Lower leg skin (tissue), 4 donors: ENCODE measurements around the gene LAD1. TPM values are rescaled to one million over a fixed set of nuclear protein-coding genes. Genes with fewer than 3 reads are reported as not detected.

ENCODE experiments used
- DNase-seq, 2 donors: peaks; one replicate each; pipeline ENCODE4 v3.0.0-alpha.2; 2019; ENCODE audit warnings: low spot score in 2 of 2
- H3K4me3 ChIP-seq: fragments of 200-600 bp; sonication (generic); 2 replicates; pipeline ENCODE4 v1.5.1; 2017; ENCODE audit warnings: mild to moderate bottlenecking, low read depth; ENCODE audit not compliant: poor library complexity, severe bottlenecking
- CTCF ChIP-seq, 3 donors: fragments of 450-650 bp; IDR thresholded peaks; one replicate each; pipeline ENCODE4 v1.5.1; 2016; ENCODE audit warnings: antibody characterized with exemption in 3 of 3, mild to moderate bottlenecking in 3 of 3, moderate library complexity in 2 of 3
- POLR2A ChIP-seq, 2 donors: fragments of 450-650 bp; IDR thresholded peaks; one replicate each; pipeline ENCODE4 v1.6.1; 2016 to 2017; ENCODE audit warnings: antibody characterized with exemption in 2 of 2, mild to moderate bottlenecking in 1 of 2, moderate library complexity in 1 of 2
- WGBS, 2 donors: methylation state at CpG; one replicate each; pipeline ENCODE4 v1.1.5; 2018; 5-methylcytosine and 5-hydroxymethylcytosine counted together
- intact Hi-C: fragments of 100-400 bp; cut with DNase I; formaldehyde crosslinking; loops from one replicate; pipeline ENCODE4 v1.15.0; 2023; ENCODE audit warnings: low total_unique reads
- total RNA-seq, 4 donors: library from RNA; depleted of rRNA; stranded (reverse); fragments of >200 nt; gene quantifications; one replicate each; pipeline ENCODE4 v1.1.0, GENCODE V29; 2016

LAD1 gene
- total RNA-seq, 4 donors from 2014 or later = 271 to 336 (median 291) TPM

DNA sequence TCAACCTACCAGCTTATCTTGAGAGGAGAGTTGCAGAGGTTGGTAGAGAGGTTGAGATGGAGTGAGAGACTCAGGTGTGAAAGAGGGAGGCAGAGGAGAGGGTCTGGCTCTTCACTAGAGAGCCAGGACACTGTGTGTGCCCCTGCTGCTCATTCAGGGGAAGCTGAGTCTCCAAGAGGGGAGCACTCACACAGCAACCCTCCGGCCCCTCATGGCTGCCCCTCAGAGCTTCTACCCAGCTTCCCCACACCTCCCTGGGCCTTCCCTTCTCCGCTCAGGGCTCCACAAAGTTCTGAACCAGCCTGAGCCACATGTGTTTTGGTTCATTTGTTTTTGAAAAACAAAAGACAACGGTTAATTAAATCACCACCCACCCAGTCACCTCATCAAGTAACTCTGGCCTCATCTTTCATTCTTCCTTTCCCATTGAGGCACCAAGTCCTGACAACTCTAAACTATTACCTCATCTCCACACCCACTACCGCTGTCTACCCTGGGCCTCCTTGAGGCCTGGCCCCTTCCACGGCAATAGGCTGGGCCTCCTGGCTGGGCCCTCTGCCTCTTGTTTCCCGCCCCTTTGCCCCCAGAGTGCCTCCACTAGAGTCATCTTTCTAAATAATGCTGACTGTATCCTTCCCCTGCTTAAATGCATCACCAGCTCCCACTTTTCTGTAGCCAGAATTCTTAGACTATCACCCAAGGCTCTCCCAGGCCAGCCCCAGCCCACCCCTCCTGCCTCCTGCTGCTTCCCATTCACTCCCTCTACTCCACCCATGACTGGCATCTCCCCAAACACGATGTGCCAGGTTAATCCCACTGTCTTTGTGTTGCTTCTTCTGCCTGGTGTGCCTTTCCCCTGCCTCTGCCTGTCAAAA, 54.7 kb downstream of the LAD1 start:
- TF ChIP-seq CTCF (IDR thresholded peaks at IDR 0.05) (no peak), POLR2A (IDR thresholded peaks at IDR 0.05) (no peak)
- intact Hi-C loops = no loop called here
- DNase-seq = no peak
- H3K4me3 ChIP-seq = no peak overlapping the region
- 50 to 59% methylated on average over 7 of the region's 7 CpGs for WGBS, 2 donors

GRCh38 chr1:201341377-201341776, 57.7 kb downstream of the LAD1 start:
- no peak overlapping the region for H3K4me3 ChIP-seq
- 94 to 96% methylated on average over 1 of the region's 1 CpG for WGBS, 2 donors
- no peak for DNase-seq
- intact Hi-C loops = no loop called here
- TF ChIP-seq CTCF (IDR thresholded peaks at IDR 0.05) = no peak
- no peak for TF ChIP-seq POLR2A (IDR thresholded peaks at IDR 0.05)

DNA sequence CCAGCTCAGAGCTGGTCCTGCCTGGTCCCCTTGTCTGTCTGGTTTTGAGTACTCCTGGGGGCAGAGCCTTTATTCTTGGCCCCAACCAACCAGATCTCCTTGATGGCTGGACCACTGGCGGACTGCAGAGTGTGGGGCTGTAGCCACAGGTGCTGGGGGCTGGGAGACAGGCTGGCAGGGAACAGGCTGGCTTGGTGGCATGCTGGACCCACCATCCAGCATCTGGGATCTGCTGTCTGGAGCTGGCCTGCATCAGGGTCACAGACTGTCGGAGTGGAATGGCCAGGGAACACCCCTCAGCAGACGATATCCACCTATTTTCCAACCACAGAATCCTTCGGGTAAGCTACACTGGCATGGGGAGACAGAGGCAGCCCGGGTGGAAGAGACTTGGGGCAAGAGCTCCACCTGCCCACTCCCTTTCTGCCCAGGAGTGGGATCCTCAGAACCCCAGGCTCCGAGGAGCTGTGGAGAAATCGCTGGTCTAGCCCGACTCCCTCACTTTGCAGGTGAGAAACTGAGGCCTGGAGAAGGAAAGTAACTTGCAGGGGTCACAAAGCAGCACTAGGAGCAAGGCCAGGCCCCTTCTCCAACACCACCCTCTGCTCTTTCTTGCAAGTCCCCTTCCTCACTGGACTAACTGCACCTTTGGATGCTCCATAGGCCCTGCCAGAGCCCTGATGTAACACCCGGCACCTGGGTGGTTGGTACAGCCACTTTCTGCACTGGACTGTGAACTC, 62.2 kb downstream of the LAD1 start:
- H3K4me3 ChIP-seq = no peak overlapping the region
- intact Hi-C loops = no loop called here
- no peak for DNase-seq
- 92 to 93% methylated on average over 9 of the region's 9 CpGs for WGBS, 2 donors
- TF ChIP-seq POLR2A (IDR thresholded peaks at IDR 0.05) (no peak), CTCF (IDR thresholded peaks at IDR 0.05) (no peak)

GRCh38 chr1:201335901-201336300, 63.2 kb downstream of the LAD1 start:
- DNase-seq = no peak
- TF ChIP-seq POLR2A (IDR thresholded peaks at IDR 0.05) (no peak), CTCF (IDR thresholded peaks at IDR 0.05) (no peak)
- intact Hi-C loops = no loop called here
- H3K4me3 ChIP-seq = no peak overlapping the region
- 66 to 71% methylated on average over 3 of the region's 3 CpGs for WGBS, 2 donors

DNA sequence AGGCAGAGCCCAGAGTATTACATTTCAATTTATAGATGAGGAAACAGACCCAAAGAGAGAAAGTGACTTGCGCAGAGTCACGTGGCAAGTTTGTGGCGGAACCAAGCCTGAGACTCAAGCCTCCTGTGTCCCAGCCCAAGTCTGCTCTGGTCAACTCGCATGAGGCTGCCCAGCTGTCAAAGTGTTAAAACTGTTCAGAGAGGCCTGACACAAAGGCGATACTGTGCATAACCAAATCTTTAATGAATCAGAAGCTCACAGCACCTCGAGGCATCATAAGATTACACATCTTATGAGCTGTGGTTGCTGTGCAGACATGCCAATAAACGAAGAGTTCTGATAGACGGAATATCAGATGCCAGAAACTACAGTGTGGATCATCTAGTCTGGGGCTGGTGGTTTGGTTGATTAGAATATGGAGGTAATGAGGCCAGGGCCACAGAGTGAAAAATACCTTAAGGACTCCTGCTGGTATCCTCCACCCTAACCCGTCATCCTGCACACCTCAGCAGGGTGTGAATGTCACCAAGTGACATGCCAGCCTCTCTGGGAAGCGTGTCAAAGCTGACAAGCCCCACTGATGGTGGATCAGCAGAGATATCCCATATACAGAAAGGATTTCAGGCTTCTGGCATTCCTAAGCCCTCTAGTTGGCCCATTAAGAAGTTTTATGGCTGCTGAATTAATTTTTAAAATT, 63.8 kb downstream of the LAD1 start:
- no peak overlapping the region for H3K4me3 ChIP-seq
- DNase-seq = no peak
- 48 to 52% methylated on average over 10 of the region's 10 CpGs for WGBS, 2 donors
- TF ChIP-seq CTCF (IDR thresholded peaks at IDR 0.05) (no peak), POLR2A (IDR thresholded peaks at IDR 0.05) (no peak)
- intact Hi-C loops = no loop called here
